ENCODE measurements around the gene TMEM121B.

GRCh38 chr22:17083255-17083654 lies 37.9 kb downstream of the TMEM121B start:
- TF ChIP-seq, protein P1, sequence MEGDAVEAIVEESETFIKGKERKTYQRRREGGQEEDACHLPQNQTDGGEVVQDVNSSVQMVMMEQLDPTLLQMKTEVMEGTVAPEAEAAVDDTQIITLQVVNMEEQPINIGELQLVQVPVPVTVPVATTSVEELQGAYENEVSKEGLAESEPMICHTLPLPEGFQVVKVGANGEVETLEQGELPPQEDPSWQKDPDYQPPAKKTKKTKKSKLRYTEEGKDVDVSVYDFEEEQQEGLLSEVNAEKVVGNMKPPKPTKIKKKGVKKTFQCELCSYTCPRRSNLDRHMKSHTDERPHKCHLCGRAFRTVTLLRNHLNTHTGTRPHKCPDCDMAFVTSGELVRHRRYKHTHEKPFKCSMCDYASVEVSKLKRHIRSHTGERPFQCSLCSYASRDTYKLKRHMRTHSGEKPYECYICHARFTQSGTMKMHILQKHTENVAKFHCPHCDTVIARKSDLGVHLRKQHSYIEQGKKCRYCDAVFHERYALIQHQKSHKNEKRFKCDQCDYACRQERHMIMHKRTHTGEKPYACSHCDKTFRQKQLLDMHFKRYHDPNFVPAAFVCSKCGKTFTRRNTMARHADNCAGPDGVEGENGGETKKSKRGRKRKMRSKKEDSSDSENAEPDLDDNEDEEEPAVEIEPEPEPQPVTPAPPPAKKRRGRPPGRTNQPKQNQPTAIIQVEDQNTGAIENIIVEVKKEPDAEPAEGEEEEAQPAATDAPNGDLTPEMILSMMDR (IDR thresholded peaks at IDR 0.05) = no peak
- TF ChIP-seq POLR2A (IDR thresholded peaks at IDR 0.05) = no peak
